GM19240 (cell line): Measurements from ENCODE around the gene SELENOI.
A peak's percentile ranks its signal among the peaks of the same experiment; 100 is the strongest.
"Not testable (repeated sequence)": the region's sequence is repeated elsewhere in the genome, so short reads cannot be mapped to it uniquely, and the experiment has no call there.

Source experiments
- DNase-seq: peaks from one replicate; pipeline ENCODE4 v3.0.0; 2011; ENCODE audit warnings: low spot score; ENCODE audit not compliant: insufficient read length

Gene SELENOI, protein sequence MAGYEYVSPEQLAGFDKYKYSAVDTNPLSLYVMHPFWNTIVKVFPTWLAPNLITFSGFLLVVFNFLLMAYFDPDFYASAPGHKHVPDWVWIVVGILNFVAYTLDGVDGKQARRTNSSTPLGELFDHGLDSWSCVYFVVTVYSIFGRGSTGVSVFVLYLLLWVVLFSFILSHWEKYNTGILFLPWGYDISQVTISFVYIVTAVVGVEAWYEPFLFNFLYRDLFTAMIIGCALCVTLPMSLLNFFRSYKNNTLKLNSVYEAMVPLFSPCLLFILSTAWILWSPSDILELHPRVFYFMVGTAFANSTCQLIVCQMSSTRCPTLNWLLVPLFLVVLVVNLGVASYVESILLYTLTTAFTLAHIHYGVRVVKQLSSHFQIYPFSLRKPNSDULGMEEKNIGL

GRCh38 chr2:26345545-26346453 lies at the start of gene SELENOI:
Gene SELENOI, plus strand, starts transcription at chr2:26346143. Its CDS starts 90 bp downstream, at chr2:26346233.
- DNase-seq: peak; percentile 59

DNA sequence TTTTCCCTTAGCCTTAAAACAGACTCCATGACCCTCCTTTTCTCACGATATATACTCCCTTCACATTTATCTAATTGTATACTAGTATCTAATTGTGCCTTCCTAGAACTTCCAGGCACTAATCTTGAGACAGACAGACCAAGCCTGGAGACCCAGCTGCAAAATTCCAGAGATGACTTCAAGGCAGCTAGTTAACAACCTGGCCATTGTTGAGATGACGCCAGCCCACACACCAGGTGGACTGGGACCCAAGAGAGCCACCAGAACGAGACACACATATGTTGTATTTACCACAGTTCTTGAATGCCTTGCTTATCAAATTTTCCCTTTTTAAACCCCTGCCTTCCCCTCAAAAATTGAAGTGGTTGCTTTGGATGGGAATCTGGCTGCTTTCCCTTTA lies 48.9 kb upstream of the SELENOI start:
- DNase-seq: no peak

DNA sequence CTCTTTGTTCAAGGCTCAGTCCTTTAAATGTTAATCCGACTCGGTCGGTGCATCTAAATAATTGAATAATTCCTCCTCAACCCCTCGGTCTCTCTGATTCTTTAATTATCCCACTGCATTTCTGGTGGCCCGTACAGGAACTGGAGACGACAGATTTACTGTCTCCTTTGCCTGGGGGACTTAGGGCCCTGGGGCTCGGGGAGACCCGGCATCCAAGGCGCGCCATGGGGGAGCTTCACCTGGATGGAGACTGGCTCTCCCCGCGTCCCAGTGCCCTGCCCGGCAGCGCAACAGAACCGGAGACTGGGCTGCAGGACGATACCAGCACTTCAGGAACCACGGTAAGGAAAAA lies 47.7 kb upstream of the SELENOI start:
- DNase-seq: no peak

DNA sequence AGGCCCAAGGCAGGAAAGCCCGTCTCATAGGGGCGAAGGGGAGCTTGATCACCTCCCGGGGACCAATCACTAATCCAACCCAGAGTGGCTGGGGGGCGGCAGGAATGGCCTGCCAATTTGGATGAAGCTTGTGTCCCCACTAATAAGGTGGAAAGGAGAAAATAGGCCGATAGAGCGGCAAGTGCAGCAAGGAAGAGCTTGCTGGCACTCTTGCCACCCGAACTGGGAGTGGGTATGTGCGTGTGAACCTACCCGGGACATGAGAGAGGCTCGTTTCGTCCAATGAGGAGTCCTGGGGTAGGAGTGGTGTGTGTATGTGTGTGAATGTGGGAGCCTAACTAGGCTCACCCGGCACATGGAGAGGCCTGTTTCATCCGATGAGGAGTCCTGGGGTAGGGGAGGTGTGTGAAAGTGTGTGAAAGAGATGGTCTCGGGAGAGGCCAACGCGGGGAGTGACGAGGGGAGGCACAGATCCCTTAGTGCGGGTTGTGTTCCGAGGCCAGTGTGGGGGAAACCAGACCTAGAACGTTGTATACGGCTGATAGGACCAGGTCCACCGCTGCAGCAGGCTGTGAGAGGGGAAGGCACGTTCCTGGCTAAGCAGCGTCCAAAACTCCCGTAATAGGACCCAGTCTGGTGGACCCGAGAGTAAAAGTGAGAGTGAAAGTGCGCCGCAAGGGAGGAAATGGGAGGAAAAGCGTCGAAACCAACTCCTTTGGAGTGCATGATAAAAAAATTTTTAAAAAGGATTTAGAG lies 47.1 kb upstream of the SELENOI start:
- DNase-seq: no peak

DNA sequence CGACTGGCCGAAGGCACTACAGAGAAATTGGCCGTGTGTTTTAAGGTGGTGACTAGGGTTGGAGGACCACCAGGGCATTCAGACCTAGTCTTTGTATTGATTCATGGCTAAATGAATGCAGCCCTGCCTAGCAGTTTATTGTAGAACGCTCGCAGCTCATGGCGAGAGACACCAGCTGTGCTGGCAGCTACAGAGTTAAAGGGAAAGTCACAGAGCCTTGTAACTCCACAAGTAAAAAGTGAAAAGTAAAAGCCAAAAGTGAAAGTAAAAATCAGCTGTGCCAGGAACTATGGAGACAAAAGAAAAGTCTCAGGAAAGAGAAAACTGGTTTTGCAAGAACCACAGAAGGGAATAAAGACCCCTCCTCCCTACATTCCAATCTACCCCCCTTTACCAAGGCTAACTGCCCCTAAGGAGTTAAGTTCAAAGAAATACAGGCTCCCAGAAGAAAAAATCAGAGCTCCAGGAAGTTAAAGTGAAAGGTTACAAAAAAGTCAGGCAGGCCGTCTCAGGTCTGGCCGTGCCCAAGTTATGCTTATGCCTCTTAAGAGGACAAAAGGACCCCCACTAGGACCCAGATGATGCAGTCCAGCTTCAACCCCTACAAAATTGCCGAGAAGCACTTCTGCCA lies 46.4 kb upstream of the SELENOI start:
- no peak for DNase-seq

- DNase-seq: no peak
Measured at GRCh38 chr2:26300234-26300925, 45.6 kb upstream of the SELENOI start.

DNA sequence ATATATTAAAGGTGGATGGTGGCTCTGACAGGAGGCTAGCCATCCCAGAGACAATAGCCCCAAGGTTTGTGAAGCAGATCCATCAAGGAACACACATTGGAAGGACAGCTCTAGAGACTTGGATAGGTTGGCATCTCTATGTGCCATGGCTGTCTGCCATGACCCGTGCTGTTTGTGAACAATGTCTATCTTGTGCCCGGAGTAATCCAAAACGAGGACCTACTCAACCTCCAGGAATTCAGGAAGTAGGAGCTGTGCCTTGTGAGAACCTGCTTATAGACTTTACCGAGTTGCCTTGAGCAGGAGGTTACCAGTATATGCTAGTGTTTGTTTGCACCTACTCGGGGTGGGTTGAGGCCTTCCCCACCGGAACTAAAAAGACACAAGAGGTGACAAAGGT lies 43.1 kb upstream of the SELENOI start:
- no peak for DNase-seq

GRCh38 chr2:26305094-26305493 lies 40.8 kb upstream of the SELENOI start:
- DNase-seq: not testable (repeated sequence)

DNA sequence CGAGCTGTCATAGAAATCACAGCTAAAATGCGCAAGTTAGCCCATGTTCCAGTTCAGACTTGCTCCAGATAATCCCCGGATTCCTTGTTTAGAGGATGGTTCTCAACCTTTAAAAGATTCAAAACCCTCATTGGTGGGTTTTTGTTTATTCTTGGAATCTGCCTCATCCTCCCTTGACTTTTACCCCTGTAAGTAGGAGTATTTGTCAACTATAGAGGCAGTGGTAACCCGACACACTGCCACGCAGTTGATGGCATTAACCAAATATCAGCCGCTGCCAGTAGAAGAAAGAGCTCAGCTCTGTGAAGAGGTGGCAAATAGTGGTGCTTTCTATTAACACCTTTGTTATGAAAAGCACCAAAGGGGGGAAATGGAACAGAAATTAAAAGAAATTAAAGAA lies 40.4 kb upstream of the SELENOI start:
- no peak for DNase-seq

GRCh38 chr2:26309921-26310320 lies 36.0 kb upstream of the SELENOI start:
- no peak for DNase-seq

GRCh38 chr2:26312471-26312870 lies 33.5 kb upstream of the SELENOI start:
- no peak for DNase-seq

DNA sequence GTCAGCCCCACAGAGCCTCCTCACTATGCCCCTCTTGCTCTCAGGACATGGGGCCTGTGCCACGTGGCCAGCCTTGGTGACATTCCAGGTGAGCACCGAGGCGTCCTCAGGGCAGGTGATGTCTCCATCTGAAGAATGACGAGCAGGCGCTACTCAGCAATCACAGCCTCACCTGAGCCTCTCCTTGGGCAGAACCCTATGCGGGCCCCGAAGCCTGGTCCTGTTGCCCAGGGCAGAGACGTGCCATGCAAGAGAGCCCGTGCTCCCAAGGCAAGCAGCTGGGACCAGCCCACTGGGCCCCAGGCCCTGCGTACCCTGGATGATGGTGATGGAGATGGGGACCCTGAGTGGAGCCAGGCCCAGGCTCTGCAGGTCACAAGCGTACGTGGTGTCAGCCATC lies 32.5 kb upstream of the SELENOI start:
- no peak for DNase-seq

- no peak for DNase-seq
Measured at GRCh38 chr2:26314243-26314642, 31.7 kb upstream of the SELENOI start.

DNA sequence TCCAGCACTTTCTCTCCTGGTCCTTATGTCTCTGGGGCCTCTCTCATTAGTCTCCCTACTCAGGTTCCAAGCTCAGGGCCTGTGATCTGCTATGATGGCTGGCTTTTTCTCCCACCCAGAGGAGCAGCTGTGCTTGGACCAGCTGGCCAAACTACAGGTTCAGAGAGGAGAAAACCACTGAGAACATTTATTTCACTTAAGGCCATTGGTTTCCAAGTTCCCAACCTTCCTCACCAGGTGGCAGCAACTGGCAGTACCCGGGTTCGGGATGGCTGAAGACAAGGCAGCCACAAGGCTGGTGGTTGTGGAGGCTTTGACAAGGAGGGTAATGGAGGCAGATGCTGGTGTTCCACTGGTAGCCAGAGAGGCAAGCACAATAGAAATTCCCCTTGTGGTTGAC lies 29.9 kb upstream of the SELENOI start:
- DNase-seq: no peak

DNA sequence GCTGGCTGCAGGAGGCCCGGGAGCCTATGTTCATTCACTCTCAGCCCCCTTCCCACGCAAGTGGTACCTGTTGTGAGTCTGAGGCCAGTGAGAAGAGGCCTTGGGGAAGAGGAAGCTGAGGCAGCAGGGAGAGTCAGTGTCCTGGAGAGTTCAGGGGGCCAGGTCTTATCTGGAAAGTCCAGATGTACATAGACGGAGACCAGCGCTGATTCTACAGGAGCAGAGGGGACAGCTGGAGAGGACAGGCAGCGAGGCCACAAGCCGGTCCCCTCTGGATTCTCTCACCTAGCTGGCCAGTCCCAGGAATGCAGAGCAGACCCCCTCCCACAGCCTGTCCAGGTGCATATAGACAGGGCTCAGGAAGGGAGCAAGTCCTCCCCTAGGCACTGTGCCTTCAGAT lies 29.1 kb upstream of the SELENOI start:
- DNase-seq: no peak

GRCh38 chr2:26317377-26318105 lies 28.4 kb upstream of the SELENOI start:
- no peak for DNase-seq

DNA sequence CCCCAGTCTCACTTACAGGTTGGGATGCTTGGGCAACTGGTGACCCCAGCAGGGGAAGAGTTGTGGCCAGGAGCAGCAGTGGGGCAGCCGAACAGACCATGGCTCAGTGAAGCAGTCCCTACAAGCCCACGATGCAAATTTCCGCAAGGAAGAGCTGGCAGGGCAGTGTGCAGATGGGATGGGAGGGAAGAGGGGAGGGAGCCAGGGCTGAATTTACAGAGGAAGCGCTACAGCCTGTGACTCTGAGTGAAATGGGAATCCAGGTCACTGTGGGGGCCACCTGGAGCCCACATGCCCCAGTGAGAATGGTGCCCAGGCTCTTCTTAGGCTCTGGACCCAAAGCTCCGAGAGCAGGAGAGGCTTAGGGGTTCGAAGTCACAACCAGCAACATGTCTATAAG lies 27.0 kb upstream of the SELENOI start:
- DNase-seq: no peak

GRCh38 chr2:26324479-26324878 lies 21.5 kb upstream of the SELENOI start:
- DNase-seq: not testable (repeated sequence)

- DNase-seq: no peak
Measured at GRCh38 chr2:26324903-26325302, 21.0 kb upstream of the SELENOI start.

- no peak for DNase-seq
Measured at GRCh38 chr2:26325851-26326250, 20.1 kb upstream of the SELENOI start.
